ENCODE results near the gene FRY.

DNA sequence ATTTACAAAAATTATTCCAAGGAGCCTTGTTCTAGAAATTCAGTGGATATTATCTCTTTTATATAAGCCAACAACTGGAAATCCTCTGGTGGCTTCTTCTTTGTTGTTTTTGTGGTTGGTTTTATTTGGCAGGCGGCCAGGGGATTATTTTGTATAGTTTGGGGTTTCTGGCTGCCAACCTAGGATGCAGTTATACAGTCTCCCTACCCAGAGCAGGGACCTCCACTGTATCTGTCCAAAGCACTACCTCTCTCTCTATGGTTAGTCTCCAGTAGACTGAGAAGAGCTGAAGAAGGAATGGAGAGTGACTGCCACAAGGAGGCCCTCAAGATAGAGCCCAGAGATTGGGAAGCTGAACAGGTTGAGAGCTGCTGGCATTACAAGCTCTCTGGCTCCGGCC is 203.3 kb downstream of the FRY start:
- no peak for TF ChIP-seq POLR2AphosphoS5 (IDR thresholded peaks at IDR 0.05; ENCODE audit: borderline replicate concordance, low read depth, low read length)
- TF ChIP-seq EZH2 (IDR thresholded peaks at IDR 0.05) = no peak
